ENCODE measurements around the gene GNAT1. TPM values are rescaled to one million over a fixed set of nuclear protein-coding genes. Genes with fewer than 3 reads are reported as not detected.

Gene GNAT1
- total RNA-seq, 4 donors from 2014 or later, result not detected

DNA sequence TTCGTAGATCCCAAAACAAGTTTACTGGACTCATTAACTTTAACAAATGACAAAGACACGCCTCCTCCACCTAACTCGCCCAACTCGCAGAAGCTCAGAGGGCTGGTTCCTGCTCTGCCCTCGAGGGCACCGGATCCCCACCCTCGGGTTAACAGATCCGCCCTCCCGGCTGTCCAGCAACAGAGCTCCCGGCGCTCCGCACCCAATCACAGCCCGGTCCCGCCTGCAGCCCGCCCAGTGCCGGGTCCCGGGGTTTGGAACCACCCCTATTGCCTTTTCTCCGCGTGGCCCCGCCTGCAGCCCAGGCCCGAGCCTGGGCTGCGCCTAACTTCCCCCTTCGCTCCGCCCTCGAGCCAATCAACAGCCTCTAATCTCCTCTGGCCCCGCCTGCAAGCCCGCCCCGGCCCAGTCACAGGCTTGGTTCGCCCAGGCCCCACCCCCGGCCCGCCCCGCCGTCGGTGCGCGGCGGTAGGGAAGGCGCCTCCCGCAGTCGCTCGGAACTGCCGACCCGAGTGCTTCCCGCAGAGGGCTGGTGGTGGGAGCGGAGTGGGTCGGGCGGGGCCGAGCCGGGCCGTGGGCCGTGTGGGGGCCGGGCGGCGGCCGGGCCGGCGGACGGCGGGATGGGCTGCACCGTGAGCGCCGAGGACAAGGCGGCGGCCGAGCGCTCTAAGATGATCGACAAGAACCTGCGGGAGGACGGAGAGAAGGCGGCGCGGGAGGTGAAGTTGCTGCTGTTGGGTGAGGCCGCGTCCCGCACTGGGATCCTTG, 44.5 kb downstream of the GNAT1 start, which contains the start of gene GNAI2:
GNAI2 (plus strand) TSS at position 489 of the 768 bp plus-strand sequence; CDS start at position 621, 132 bp downstream.
- DNase-seq, result peak; percentile 98 to 100 (median 99)
- Histone ChIP-seq H3K27me3 (no peaks in the 10 kb centered on the region), H3K4me1 (peaks cover 4 to 47% (median 33%) of the 10 kb centered on the region in 4 donors), H3K36me3 (peaks cover 0 to 2% (median 0%) of the 10 kb centered on the region in 3 donors), H3K27ac (peak within 1 kb of the TSS; percentile 90 to 95 (median 94)), H3K9me3 (no peaks in the 10 kb centered on the region), H3K4me3 (peak within 1 kb of the TSS; percentile 75 to 99 (median 88))
- TF ChIP-seq CTCF (IDR thresholded peaks at IDR 0.05) (peak in 3 of 6 experiments; percentile 9 to 22 (median 11)), POLR2A (IDR thresholded peaks at IDR 0.05) (peak; percentile 75 to 94)

DNA sequence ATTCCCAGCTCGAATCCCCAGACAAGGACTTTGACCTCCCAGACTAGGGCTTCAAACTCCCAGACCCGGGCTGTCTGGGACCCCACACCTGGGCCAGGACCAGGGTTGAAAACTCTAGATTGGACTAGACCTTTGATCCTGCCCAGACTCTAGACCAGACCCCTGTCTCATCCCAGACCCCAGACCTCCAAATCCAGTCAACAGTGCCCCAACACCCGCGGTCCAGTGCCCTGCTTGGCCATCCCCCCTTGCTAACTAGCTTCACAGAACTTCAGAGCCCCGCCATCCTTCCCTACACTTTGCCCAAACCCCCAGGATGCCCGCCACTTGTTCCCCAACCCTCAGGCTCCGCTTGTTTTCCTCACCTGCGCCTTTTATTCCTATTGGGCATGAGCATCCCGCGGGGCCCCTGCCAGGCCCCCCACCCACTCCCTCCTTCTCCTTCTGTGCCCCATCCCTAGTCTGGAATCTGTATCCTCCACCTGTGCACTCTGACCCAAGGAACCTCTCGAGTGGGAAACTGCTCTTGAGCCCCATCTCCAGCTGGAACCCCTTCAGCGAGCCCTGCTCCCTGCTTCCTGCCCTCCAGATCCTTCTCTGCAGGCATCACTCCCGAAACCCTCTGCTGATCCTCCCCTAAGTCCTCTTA, 45.2 kb downstream of the GNAT1 start:
- peak overlapping the region; percentile 75 to 99 (median 88) for H3K4me3 ChIP-seq
- TF ChIP-seq CTCF (IDR thresholded peaks at IDR 0.05) (no peak), POLR2A (IDR thresholded peaks at IDR 0.05) (no peak)
- no peaks in the 10 kb centered on the region for H3K9me3 ChIP-seq
- H3K36me3 ChIP-seq, result peaks cover 0 to 2% (median 0%) of the 10 kb centered on the region in 3 donors
- H3K4me1 ChIP-seq, result peaks cover 4 to 54% (median 40%) of the 10 kb centered on the region in 4 donors
- H3K27ac ChIP-seq, result peak overlapping the region; percentile 90 to 95 (median 94)
- no peaks in the 10 kb centered on the region for H3K27me3 ChIP-seq
- peak in 1 of 3 donors; percentile 44 for DNase-seq

GRCh38 chr3:50237133-50237651, 45.8 kb downstream of the GNAT1 start:
- TF ChIP-seq POLR2A (IDR thresholded peaks at IDR 0.05) (no peak), CTCF (IDR thresholded peaks at IDR 0.05) (no peak)
- DNase-seq, result peak in 2 of 3 donors; percentile 42 to 63
- Histone ChIP-seq H3K27ac (peak overlapping the region; percentile 90 to 95 (median 94)), H3K36me3 (peaks cover 0 to 2% (median 0%) of the 10 kb centered on the region in 3 donors), H3K27me3 (no peaks in the 10 kb centered on the region), H3K4me3 (peak overlapping the region; percentile 75 to 99 (median 88)), H3K9me3 (no peaks in the 10 kb centered on the region), H3K4me1 (peaks cover 4 to 60% (median 46%) of the 10 kb centered on the region in 4 donors)

DNA sequence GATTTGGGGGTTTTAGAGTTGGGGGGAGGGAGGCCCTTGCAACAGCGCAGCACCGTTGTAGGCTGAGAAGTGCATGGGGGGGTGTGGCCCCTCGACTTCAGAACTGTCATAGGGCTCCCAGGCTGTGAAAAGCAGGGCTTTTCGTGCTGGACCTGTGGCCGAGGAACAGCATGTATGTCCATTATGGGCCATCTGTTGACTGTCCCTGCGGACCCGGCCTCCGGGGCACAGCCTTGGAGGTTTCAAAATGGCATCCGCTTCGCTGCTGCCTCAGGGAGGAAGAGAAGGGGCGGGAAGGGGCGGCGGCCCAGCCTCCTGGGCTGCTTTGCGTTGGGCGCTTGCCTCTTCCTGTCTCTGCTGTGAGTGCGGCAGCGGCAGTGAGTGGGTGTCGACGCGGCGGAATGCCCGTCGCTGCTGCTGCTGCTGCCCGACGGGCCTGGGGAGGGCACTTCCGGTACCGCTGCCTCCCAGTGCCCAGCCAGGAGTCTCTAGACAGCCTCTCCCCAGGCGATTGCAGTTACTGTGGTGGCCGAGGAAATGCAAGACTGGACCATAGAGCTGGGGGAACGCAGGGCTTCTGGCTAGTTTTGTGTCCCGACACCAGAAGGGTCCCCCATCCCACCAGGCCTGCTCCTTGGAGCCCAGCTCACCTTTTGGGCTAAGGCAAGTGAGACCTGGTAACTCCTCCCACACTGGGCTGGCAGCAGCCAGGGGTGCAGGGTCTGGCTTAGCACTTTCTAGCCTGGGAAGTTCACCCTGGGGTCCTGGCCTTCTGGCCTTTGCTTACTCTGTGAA, 46.5 kb downstream of the GNAT1 start:
- H3K27ac ChIP-seq, result peak overlapping the region; percentile 90 to 95 (median 94)
- peak overlapping the region; percentile 75 to 99 (median 88) for H3K4me3 ChIP-seq
- peaks cover 4 to 67% (median 53%) of the 10 kb centered on the region in 4 donors for H3K4me1 ChIP-seq
- H3K9me3 ChIP-seq, result no peaks in the 10 kb centered on the region
- peak in 1 of 2 donors; percentile 25 for TF ChIP-seq POLR2A (IDR thresholded peaks at IDR 0.05)
- no peak for TF ChIP-seq CTCF (IDR thresholded peaks at IDR 0.05)
- DNase-seq, result peak; percentile 77 to 94 (median 91)
- no peaks in the 10 kb centered on the region for H3K27me3 ChIP-seq
- peaks cover 0 to 2% (median 0%) of the 10 kb centered on the region in 3 donors for H3K36me3 ChIP-seq
